HG02884 (cell line): Measurements from ENCODE around the gene NDUFAF3.

Source experiments
- ATAC-seq: cut with Tn5 transposase; IDR thresholded peaks from one replicate; pipeline ENCODE4 v1.9.1; 2021; ENCODE audit warnings: mild to moderate bottlenecking, moderate library complexity; ENCODE audit not compliant: unreplicated experiment

Gene NDUFAF3

GRCh38 chr3:49021813-49022687 lies at the start of gene NDUFAF3:
Gene NDUFAF3 (plus strand): TSS chr3:49022121. CDS start chr3:49022145, 24 bp downstream.
- ATAC-seq, result peak; percentile 52

DNA sequence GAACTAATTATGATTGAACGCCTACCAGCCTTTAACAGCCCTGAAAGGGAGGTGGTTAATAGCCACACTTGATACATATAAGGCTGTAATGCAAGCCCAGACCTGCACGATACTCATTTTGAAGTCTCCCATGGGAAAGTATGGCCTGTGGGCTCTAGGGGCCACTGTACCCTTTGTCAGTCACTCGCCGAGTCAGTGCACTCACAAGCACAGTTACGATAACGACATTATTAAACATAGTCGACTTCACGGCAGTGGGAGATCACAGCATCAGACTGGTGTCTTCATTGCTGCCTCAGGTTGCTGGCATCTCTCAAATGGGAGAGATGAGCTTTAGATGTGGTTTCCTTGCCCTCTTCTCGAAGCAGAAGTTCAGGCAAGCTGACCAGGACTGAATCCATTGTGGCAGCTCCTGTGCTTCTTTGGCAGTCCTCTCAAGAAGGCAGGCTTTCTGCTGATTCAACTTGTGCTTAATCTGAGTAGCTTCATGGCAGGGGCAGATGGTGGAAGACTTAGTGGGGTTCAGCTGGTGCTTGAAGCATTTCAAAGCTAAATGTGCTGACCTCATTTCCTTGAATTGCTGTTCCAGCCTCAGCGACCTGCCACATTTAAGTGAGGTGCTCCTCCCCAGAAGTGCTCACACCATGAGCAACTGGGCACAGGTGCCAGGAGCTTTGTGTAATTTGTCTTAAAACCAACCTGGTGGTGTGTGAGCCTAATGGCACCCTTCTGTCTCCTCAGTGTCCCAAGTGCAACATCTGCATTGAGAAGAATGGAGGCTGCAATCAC lies 47.7 kb upstream of the NDUFAF3 start:
- ATAC-seq, result no peak

DNA sequence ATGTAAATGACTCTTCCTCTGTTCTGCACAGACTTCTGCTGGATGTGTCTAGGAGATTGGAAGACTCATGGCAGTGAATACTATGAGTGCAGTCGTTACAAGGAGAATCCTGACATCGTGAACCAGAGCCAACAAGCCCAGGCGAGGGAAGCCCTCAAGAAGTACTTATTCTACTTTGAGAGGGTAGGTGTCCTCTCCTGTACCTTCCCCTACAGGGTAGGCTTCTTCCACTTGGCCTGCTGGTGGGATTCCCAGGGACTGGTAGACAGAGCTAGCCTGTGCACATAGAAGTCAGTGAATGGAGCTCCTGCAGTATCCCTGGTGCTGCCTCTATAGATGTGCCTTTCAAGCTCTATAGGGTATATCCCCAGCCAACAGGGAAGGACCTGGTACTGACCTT lies 42.5 kb upstream of the NDUFAF3 start:
- no peak for ATAC-seq

GRCh38 chr3:48980295-48980694 lies 41.6 kb upstream of the NDUFAF3 start:
- no peak for ATAC-seq

DNA sequence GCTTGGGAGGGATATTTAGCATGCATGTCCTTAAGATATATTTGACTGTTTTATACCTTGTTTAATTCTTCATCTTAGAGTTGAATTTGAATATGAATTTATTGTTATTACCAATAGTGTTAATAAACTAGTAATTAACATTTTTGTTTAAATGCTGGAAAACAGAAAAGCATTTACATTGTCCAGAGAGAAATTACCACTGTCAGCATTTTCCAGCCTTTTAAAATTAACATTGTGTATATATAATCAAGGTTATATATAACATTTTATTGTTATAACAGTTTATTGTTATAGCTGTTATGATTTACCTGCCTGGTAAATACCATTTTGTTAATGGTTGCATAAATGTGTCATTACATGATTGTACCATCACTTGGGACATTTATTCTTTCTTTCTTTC lies 39.9 kb upstream of the NDUFAF3 start:
- no peak for ATAC-seq

DNA sequence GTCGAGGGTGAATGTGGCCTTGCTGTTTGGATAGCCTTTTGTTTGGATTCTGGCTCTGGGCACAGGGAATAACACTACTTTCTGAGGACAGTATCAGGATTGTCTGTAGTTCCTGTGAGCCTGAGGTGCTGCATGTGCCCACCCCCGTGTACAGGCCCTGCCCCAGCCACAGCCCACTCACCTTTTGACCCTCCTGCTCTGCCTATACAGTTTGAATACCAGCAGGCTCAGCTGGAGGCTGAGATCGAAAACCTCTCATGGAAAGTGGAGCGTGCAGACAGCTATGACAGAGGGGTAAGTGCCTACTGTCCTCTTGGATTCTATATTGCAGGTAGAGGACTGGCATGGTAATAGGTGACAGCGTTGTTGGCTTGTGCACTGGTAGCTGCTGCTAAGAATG lies 39.2 kb upstream of the NDUFAF3 start:
- no peak for ATAC-seq

GRCh38 chr3:48983096-48983495 lies 38.8 kb upstream of the NDUFAF3 start:
- no peak for ATAC-seq

- ATAC-seq, result no peak
These were observed 37.3 kb upstream of the NDUFAF3 start for GRCh38 chr3:48984663-48985062.

DNA sequence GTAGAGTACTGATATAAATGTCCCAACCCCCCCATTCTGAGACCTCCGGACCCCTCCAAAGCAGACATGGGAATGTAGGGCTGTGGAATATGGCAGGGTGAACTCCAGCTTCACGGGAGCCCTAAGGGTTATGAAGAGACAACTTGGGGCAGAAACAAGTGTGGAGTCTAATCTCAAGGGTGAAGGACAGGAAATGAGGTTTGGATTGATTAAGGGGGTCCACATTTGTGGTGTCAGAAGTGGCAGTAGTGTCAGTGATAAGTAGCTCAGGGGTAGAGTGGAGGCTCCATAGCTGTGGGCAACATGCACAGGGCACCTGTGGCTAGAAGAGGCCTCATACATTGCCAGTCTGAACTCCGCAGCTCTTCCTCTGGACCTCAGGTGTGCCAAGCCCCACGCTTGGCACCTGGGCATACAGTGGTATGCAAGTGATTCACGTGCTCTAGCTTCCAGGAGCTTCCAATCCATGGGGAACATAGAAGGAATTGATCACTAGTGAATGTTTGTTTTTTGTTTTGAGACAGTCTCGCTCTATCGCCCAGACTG lies 36.0 kb upstream of the NDUFAF3 start:
- ATAC-seq, result no peak

- no peak for ATAC-seq
These were observed 32.7 kb upstream of the NDUFAF3 start for GRCh38 chr3:48989126-48989795.

- ATAC-seq, result peak; percentile 47
These were observed 31.9 kb upstream of the NDUFAF3 start, which contains the start of gene P4HTM for GRCh38 chr3:48989796-48990635. Gene P4HTM (plus strand): TSS chr3:48990241. CDS start chr3:48990257, 16 bp downstream.

- ATAC-seq, result no peak
These were observed 31.1 kb upstream of the NDUFAF3 start for GRCh38 chr3:48990636-48991469.

GRCh38 chr3:48991851-48992545 lies 29.9 kb upstream of the NDUFAF3 start:
- ATAC-seq, result no peak

GRCh38 chr3:48993834-48994233 lies 28.1 kb upstream of the NDUFAF3 start:
- no peak for ATAC-seq

DNA sequence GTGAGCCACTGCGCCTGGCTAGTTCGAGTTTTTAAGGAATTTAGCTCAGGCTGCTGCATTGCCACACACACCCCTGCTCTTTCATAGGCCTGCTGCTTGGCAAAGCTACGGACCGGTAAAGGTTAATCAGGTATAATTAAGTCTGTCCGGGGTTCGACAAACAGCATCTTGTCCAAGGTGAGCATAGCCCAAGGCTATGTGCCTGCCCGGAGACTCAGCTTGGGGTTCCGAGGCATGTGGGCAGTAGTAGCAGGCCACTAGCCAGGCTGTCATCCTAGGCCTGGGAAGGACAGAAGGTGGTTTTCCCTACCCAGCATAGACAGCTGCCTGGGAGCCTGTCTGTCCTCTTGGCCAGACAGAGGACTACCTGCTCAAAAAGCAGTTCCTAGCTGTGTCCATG lies 25.3 kb upstream of the NDUFAF3 start:
- ATAC-seq, result no peak

GRCh38 chr3:48997102-48997635 lies 24.8 kb upstream of the NDUFAF3 start:
- ATAC-seq, result no peak

- ATAC-seq, result no peak
These were observed 23.9 kb upstream of the NDUFAF3 start for GRCh38 chr3:48997714-48998637.
